ENCODE data around the gene DAB2IP.

GRCh38 chr9:121635300-121635876 is 16.0 kb upstream of the DAB2IP start:
- TF ChIP-seq SP1 (IDR thresholded peaks at IDR 0.05; ENCODE audit: low read depth) (no peak), POLR2A (IDR thresholded peaks at IDR 0.05; ENCODE audit: borderline replicate concordance, extremely low read depth, insufficient read depth, insufficient read length) (no peak), RAD21 (IDR thresholded peaks at IDR 0.05; ENCODE audit: low read depth) (no peak), POLR2AphosphoS5 (IDR thresholded peaks at IDR 0.05; ENCODE audit: low read depth, low read length) (no peak)
- TF ChIP-seq, protein P1, sequence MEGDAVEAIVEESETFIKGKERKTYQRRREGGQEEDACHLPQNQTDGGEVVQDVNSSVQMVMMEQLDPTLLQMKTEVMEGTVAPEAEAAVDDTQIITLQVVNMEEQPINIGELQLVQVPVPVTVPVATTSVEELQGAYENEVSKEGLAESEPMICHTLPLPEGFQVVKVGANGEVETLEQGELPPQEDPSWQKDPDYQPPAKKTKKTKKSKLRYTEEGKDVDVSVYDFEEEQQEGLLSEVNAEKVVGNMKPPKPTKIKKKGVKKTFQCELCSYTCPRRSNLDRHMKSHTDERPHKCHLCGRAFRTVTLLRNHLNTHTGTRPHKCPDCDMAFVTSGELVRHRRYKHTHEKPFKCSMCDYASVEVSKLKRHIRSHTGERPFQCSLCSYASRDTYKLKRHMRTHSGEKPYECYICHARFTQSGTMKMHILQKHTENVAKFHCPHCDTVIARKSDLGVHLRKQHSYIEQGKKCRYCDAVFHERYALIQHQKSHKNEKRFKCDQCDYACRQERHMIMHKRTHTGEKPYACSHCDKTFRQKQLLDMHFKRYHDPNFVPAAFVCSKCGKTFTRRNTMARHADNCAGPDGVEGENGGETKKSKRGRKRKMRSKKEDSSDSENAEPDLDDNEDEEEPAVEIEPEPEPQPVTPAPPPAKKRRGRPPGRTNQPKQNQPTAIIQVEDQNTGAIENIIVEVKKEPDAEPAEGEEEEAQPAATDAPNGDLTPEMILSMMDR (IDR thresholded peaks at IDR 0.05 in 2 of 3, conservative IDR thresholded peaks at IDR 0.05 in 1 of 3; ENCODE audit: borderline replicate concordance in 1 of 3, insufficient read depth in 1 of 3, low read depth in 2 of 3, low read length in 2 of 3), result no peak

All from HCT116 (cell line).